Karpas-422 (cell line): ENCODE results near the gene SLC16A1. TPM values are rescaled to one million over a fixed set of nuclear protein-coding genes. Genes with fewer than 3 reads are reported as not detected.
A peak's percentile ranks its signal among the peaks of the same experiment; 100 is the strongest.
"Not testable (repeated sequence)": the region's sequence is repeated elsewhere in the genome, so short reads cannot be mapped to it uniquely, and the experiment has no call there.

ENCODE experiments used
- DNase-seq: peaks from one replicate; pipeline ENCODE4 v3.0.0-alpha.2; 2015
- H2AFZ ChIP-seq: fragments of 200-600 bp; sonication (generic); 2 replicates; pipeline ENCODE4 v1.6.1; 2014; ENCODE audit warnings: antibody characterized with exemption, low read length, mixed read lengths
- H3K27ac ChIP-seq: fragments of 200-600 bp; sonication (generic); 2 replicates; pipeline ENCODE4 v1.5.1; 2014; ENCODE audit warnings: mild to moderate bottlenecking, low read length, moderate library complexity
- H3K27me3 ChIP-seq: fragments of 200-600 bp; sonication (generic); 2 replicates; pipeline ENCODE4 v1.6.1; 2014; ENCODE audit warnings: low read length, mixed read lengths
- H3K36me3 ChIP-seq: fragments of 200-600 bp; sonication (generic); 2 replicates; pipeline ENCODE4 v1.6.1; 2014; ENCODE audit warnings: low read length, mixed read lengths; ENCODE audit not compliant: insufficient read depth
- H3K4me1 ChIP-seq: fragments of 200-600 bp; sonication (generic); 2 replicates; pipeline ENCODE4 v1.6.1; 2014; ENCODE audit warnings: mild to moderate bottlenecking, low read length, mixed read lengths
- H3K4me2 ChIP-seq: fragments of 200-600 bp; sonication (generic); 2 replicates; pipeline ENCODE4 v1.6.1; 2014; ENCODE audit warnings: low read length, low read depth, mild to moderate bottlenecking; ENCODE audit not compliant: poor library complexity, severe bottlenecking
- H3K4me3 ChIP-seq: fragments of 200-600 bp; sonication (generic); 2 replicates; pipeline ENCODE4 v1.5.1; 2014; ENCODE audit warnings: mild to moderate bottlenecking, antibody characterized with exemption, low read length, mixed read lengths
- H3K79me2 ChIP-seq: fragments of 200-600 bp; sonication (generic); 2 replicates; pipeline ENCODE4 v1.6.1; 2014; ENCODE audit warnings: mild to moderate bottlenecking, low read length, mixed read lengths
- H3K9ac ChIP-seq: fragments of 200-600 bp; sonication (generic); 2 replicates; pipeline ENCODE4 v1.6.0; 2014; ENCODE audit warnings: low read length
- H3K9me2 ChIP-seq: fragments of 200-600 bp; sonication (generic), shearing (Covaris generic); replicated peaks from 2 replicates; pipeline ENCODE4 v1.6.0; 2014; ENCODE audit warnings: mild to moderate bottlenecking, low read length, moderate library complexity; ENCODE audit not compliant: insufficient read depth
- H3K9me3 ChIP-seq: fragments of 300-700, 200-600 bp; sonication (generic); 2 replicates; pipeline ENCODE4 v1.6.1; 2014; ENCODE audit warnings: low read length, mixed read lengths
- H4K20me1 ChIP-seq: fragments of 200-600 bp; sonication (generic); 2 replicates; pipeline ENCODE4 v1.6.1; 2014; ENCODE audit warnings: mild to moderate bottlenecking, antibody characterized with exemption, low read length, low read depth; ENCODE audit not compliant: insufficient read depth
- total RNA-seq: library from RNA; depleted of rRNA; stranded (reverse); fragments of >200 nt; shearing (Covaris generic); gene quantifications from 2 replicates; pipeline ENCODE4 v1.2.3, GENCODE V29; 2014; ENCODE audit warnings: low replicate concordance

Gene SLC16A1
- total RNA-seq, 1 experiment from 2014 or later = 186 TPM

DNA sequence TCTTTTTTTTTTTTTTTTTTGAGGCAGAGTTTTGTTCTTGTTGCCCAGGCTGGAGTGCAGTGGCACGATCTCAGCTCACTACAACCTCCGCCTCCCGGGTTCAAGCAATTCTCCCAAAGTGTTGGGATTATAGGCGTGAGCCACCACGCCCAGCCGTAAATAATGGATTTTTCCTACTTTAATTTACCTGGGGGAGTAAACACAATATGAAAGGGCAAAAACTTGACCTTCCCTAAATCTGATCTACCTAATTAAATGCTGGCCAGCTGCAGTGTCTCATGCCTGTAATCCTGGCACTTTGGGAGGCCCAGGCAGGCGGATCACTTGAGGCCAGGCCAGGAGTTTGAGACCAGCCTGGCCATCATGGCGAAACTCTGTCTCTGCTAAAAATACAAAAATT is 25.8 kb upstream of the SLC16A1 start:
- peaks cover 23% of the 10 kb centered on the region for H3K4me1 ChIP-seq
- H4K20me1 ChIP-seq, H3K36me3 ChIP-seq, H3K4me3 ChIP-seq, H3K27ac ChIP-seq, H3K9me2 ChIP-seq, DNase-seq, H3K79me2 ChIP-seq, H2AFZ ChIP-seq, H3K9me3 ChIP-seq, H3K9ac ChIP-seq, H3K27me3 ChIP-seq, H3K4me2 ChIP-seq: not testable (repeated sequence)

DNA sequence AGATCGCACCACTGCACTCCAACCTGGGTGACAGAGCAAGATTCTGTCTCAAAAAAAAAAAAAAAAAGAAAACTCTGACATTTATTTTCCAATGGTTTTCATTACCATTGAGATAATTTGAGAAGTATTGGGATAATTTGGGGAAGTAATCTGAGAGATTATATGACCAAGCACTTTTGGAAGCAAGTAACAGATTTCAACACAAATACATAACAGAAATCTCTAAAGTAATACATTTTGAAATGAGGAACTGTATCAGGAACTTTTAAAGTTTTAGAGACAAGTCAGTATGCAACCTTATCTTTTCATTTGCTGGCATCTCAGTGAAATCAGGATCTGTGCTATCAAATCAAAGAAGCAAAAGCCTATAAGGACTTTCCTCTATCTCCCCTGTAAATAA is 25.4 kb upstream of the SLC16A1 start:
- H3K79me2 ChIP-seq = peaks cover 6% of the 10 kb centered on the region; the same call in 1 of the 2 replicates
- DNase-seq = no peak
- no peak overlapping the region for H2AFZ ChIP-seq
- H4K20me1 ChIP-seq = no peaks in the 10 kb centered on the region
- no peak overlapping the region for H3K4me3 ChIP-seq
- no peaks in the 10 kb centered on the region for H3K9me3 ChIP-seq
- H3K9me2 ChIP-seq = no peaks in the 10 kb centered on the region
- H3K9ac ChIP-seq = no peak overlapping the region
- no peak overlapping the region for H3K4me2 ChIP-seq
- H3K27ac ChIP-seq = no peak overlapping the region
- no peaks in the 10 kb centered on the region for H3K36me3 ChIP-seq
- H3K27me3 ChIP-seq = no peaks in the 10 kb centered on the region
- H3K4me1 ChIP-seq = peaks cover 23% of the 10 kb centered on the region

- H3K79me2 ChIP-seq = no peaks in the 10 kb centered on the region
- H3K27me3 ChIP-seq = no peaks in the 10 kb centered on the region
- H3K9me3 ChIP-seq = no peaks in the 10 kb centered on the region
- H3K4me3 ChIP-seq = no peak overlapping the region
- H2AFZ ChIP-seq = no peak overlapping the region
- no peak overlapping the region for H3K27ac ChIP-seq
- DNase-seq = no peak
- no peak overlapping the region for H3K9ac ChIP-seq
- peaks cover 3% of the 10 kb centered on the region; the same call in 1 of the 2 replicates for H3K36me3 ChIP-seq
- no peak overlapping the region for H3K4me2 ChIP-seq
- no peaks in the 10 kb centered on the region for H4K20me1 ChIP-seq
- H3K9me2 ChIP-seq = no peaks in the 10 kb centered on the region
- no peaks in the 10 kb centered on the region for H3K4me1 ChIP-seq
Observed at GRCh38 chr1:112975336-112975735, 19.3 kb upstream of the SLC16A1 start.

DNA sequence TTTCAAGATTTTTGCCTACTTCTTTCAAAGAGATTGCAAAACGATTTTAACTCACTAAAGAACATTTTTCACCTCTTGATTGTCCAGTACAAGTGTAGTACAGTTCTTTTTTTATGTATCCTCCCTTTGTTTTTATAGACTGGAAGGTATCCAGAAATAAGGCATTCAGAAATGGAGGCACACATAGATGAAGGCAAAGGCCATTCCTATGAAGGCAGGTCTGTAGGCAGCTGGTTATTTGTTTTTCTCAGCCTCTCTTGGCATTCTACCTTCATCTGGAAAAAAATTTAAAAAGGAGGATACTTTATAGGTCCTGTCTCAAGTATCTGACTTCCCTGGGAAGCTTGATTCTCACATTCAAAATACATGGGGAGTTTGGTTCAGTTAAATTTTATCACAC is 18.6 kb upstream of the SLC16A1 start:
- no peaks in the 10 kb centered on the region for H4K20me1 ChIP-seq
- H3K79me2 ChIP-seq = no peaks in the 10 kb centered on the region
- H3K4me3 ChIP-seq = no peak overlapping the region
- no peak overlapping the region for H3K4me2 ChIP-seq
- H3K9me2 ChIP-seq = no peaks in the 10 kb centered on the region
- DNase-seq = no peak
- H3K9me3 ChIP-seq = no peaks in the 10 kb centered on the region
- no peak overlapping the region for H3K27ac ChIP-seq
- no peak overlapping the region for H3K9ac ChIP-seq
- no peaks in the 10 kb centered on the region for H3K4me1 ChIP-seq
- no peak overlapping the region for H2AFZ ChIP-seq
- peaks cover 3% of the 10 kb centered on the region; the same call in 1 of the 2 replicates for H3K36me3 ChIP-seq
- no peaks in the 10 kb centered on the region for H3K27me3 ChIP-seq

DNA sequence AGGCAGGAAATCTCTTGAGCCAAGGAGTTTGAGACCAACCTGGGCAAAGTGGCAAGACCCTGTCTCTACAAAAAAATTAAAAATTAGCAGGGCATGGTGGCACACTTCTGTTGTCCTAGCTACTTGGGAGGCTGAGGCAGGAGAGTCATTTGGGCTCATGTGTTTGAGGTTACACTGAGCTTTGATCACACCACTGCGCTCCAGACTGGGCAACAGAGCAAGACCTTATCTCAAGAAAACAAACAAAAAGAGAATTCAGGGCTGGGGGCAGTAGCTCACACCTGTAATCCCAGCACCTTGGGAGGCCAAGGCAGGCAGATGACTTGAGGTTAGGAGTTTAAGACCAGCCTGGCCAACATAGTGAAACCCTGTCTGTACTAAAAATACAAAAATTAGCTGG is 17.8 kb upstream of the SLC16A1 start:
- H3K79me2 ChIP-seq = no peaks in the 10 kb centered on the region

DNA sequence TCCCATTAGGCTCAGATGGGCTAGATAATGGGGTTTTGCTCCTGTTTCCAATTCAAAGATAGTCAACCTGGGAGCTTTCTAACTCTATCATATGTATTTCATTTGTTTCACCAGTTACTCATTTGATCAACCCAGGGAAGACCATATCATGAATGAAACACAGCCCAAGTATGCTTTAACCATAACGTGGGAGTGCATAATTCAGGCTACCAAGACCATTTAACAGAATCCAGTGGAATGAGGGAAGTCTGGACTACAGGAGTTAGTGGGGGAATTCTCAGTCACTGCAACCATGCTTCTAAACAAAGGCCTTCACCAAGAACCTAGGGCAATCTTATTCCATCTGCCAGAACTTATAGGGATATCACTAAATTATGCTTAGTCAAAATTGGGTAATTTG is 15.0 kb upstream of the SLC16A1 start:
- no peak for DNase-seq
- Histone ChIP-seq H3K27ac (no peak overlapping the region), H3K79me2 (peaks cover 7% of the 10 kb centered on the region), H3K4me1 (no peaks in the 10 kb centered on the region), H3K27me3 (no peaks in the 10 kb centered on the region), H3K9me3 (no peaks in the 10 kb centered on the region), H2AFZ (no peak overlapping the region), H3K4me3 (no peak overlapping the region), H4K20me1 (no peaks in the 10 kb centered on the region), H3K9me2 (no peaks in the 10 kb centered on the region), H3K4me2 (no peak overlapping the region), H3K9ac (no peak overlapping the region), H3K36me3 (peaks cover 18% of the 10 kb centered on the region; the same call in 1 of the 2 replicates)

More for the DNA sequence above, 17.8 kb upstream of the SLC16A1 start:
- Histone ChIP-seq H3K9me2 (no peaks in the 10 kb centered on the region), H3K4me3 (no peak overlapping the region), H3K27me3 (no peaks in the 10 kb centered on the region), H3K9me3 (no peaks in the 10 kb centered on the region), H3K36me3 (peaks cover 3% of the 10 kb centered on the region; the same call in 1 of the 2 replicates), H3K4me2 (no peak overlapping the region), H3K27ac (no peak overlapping the region), H3K9ac (no peak overlapping the region), H3K4me1 (no peaks in the 10 kb centered on the region), H4K20me1 (no peaks in the 10 kb centered on the region), H2AFZ (no peak overlapping the region)
- DNase-seq = no peak

DNA sequence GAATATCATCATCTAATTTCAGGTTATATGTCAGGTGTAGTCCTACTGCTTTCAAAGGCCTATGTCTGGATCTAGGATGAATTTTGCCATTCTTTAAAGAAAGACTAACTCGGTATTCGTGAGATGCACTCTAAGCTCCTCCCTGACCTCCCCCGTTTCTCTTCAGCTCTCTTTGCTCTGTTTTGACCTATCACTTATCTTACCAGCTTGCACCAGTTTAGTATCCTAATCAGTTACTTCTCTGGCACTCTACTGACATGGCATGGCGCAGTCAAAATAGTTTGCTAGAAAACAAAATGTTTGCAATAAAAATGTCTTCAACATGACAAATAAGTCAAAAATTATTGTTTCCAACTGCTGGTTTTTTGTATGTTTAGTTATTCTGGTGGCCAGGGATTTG is 8.4 kb upstream of the SLC16A1 start:
- H3K27ac ChIP-seq = no peak overlapping the region
- no peaks in the 10 kb centered on the region for H4K20me1 ChIP-seq
- H2AFZ ChIP-seq = no peak overlapping the region
- H3K36me3 ChIP-seq = peaks cover 50% of the 10 kb centered on the region; the same call in 1 of the 2 replicates
- H3K9me2 ChIP-seq = no peaks in the 10 kb centered on the region
- DNase-seq = no peak
- peaks cover 7% of the 10 kb centered on the region; the same call in 1 of the 2 replicates for H3K4me1 ChIP-seq
- H3K79me2 ChIP-seq = peaks cover 61% of the 10 kb centered on the region
- no peaks in the 10 kb centered on the region for H3K9me3 ChIP-seq
- no peak overlapping the region for H3K9ac ChIP-seq
- H3K4me2 ChIP-seq = no peak overlapping the region
- no peak overlapping the region for H3K4me3 ChIP-seq
- H3K27me3 ChIP-seq = no peaks in the 10 kb centered on the region

DNA sequence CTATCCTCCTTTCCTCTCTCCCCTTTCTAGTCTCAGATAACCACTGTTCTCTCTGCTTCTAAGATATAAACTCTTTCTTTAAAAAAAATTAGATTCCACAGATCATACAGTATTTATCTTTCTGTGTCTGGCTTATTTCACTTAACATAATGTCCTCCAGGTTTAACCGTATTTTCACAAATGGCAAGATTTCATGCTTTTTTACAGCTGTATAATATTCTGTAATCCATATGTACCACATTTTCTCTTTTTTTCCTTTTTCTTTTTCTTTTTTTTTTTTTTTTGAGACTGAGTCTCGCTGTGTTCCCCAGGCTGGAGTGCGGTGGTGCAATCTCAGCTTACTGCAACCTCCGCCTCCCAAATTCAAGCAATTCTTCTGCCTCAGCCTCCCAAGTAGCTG is 5.1 kb upstream of the SLC16A1 start:
- H3K79me2 ChIP-seq = peaks cover 85% of the 10 kb centered on the region
- no peak overlapping the region for H3K4me2 ChIP-seq
- H4K20me1 ChIP-seq = no peaks in the 10 kb centered on the region
- no peak overlapping the region for H3K27ac ChIP-seq
- DNase-seq = no peak
- H3K9me2 ChIP-seq = no peaks in the 10 kb centered on the region
- H3K4me3 ChIP-seq = no peak overlapping the region
- H3K9ac ChIP-seq = no peak overlapping the region
- H3K9me3 ChIP-seq = no peaks in the 10 kb centered on the region
- peaks cover 22% of the 10 kb centered on the region for H3K4me1 ChIP-seq
- peaks cover 36% of the 10 kb centered on the region; the same call in 1 of the 2 replicates for H3K36me3 ChIP-seq
- H3K27me3 ChIP-seq = no peaks in the 10 kb centered on the region
- no peak overlapping the region for H2AFZ ChIP-seq

GRCh38 chr1:112960384-112960783 is 4.4 kb upstream of the SLC16A1 start:
- Histone ChIP-seq H3K27ac (no peak overlapping the region), H3K9ac (no peak overlapping the region), H3K9me2 (no peaks in the 10 kb centered on the region), H3K27me3 (no peaks in the 10 kb centered on the region), H2AFZ (no peak overlapping the region), H3K4me2 (peak overlapping the region; percentile 28), H4K20me1 (peaks cover 2% of the 10 kb centered on the region; the same call in 1 of the 2 replicates), H3K79me2 (peaks cover 84% of the 10 kb centered on the region), H3K4me1 (peaks cover 22% of the 10 kb centered on the region), H3K36me3 (peaks cover 30% of the 10 kb centered on the region; the same call in 1 of the 2 replicates), H3K9me3 (no peaks in the 10 kb centered on the region), H3K4me3 (no peak overlapping the region)
- DNase-seq = no peak
